Measurements from ENCODE around the gene ZC2HC1B. TPM values are rescaled to one million over a fixed set of nuclear protein-coding genes. Genes with fewer than 3 reads are reported as not detected.

The ZC2HC1B gene
- total and polyA plus RNA-seq, 12 donors = 0.28 TPM; not detected in 11

DNA sequence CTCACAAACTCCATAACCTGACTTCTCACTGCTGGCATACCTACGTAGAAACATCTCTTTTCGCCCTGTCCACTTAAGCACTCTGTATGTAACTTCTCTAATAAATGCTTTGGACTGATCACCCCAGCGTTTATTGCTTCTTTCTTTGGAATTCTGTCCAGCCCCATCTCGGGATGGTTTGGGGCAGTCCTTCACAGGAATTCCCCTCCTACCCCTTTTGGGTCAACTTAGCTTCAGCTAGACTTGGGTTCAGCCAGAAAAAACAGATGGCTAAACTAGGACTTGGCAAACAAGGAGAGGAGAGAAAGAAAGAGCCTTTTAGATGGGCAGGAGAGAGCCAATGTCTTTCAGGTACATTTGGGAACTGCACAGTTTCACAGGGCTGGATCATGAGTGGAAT lies 25.1 kb upstream of the ZC2HC1B start:
- no peaks in the 10 kb centered on the region for H3K27me3 ChIP-seq
- no peak for ATAC-seq
- intact Hi-C loops (cut with DNase I) = loop anchor here in 1 of 10 donors (5.0 kb wide), 1 partner anchor 167 kb away; no protein-coding TSS in a partner anchor
- H3K9me3 ChIP-seq = no peaks in the 10 kb centered on the region
- TF ChIP-seq, protein P1, sequence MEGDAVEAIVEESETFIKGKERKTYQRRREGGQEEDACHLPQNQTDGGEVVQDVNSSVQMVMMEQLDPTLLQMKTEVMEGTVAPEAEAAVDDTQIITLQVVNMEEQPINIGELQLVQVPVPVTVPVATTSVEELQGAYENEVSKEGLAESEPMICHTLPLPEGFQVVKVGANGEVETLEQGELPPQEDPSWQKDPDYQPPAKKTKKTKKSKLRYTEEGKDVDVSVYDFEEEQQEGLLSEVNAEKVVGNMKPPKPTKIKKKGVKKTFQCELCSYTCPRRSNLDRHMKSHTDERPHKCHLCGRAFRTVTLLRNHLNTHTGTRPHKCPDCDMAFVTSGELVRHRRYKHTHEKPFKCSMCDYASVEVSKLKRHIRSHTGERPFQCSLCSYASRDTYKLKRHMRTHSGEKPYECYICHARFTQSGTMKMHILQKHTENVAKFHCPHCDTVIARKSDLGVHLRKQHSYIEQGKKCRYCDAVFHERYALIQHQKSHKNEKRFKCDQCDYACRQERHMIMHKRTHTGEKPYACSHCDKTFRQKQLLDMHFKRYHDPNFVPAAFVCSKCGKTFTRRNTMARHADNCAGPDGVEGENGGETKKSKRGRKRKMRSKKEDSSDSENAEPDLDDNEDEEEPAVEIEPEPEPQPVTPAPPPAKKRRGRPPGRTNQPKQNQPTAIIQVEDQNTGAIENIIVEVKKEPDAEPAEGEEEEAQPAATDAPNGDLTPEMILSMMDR (IDR thresholded peaks at IDR 0.05) = no peak
- 78 to 85% methylated on average over 4 of the region's 4 CpGs for WGBS, 2 donors
- no peak for DNase-seq
- no peak overlapping the region for H3K4me3 ChIP-seq
- peaks cover 0 to 13% (median 8%) of the 10 kb centered on the region in 9 donors for H3K4me1 ChIP-seq
- no peak overlapping the region for H3K27ac ChIP-seq
- no peaks in the 10 kb centered on the region for H3K36me3 ChIP-seq

DNA sequence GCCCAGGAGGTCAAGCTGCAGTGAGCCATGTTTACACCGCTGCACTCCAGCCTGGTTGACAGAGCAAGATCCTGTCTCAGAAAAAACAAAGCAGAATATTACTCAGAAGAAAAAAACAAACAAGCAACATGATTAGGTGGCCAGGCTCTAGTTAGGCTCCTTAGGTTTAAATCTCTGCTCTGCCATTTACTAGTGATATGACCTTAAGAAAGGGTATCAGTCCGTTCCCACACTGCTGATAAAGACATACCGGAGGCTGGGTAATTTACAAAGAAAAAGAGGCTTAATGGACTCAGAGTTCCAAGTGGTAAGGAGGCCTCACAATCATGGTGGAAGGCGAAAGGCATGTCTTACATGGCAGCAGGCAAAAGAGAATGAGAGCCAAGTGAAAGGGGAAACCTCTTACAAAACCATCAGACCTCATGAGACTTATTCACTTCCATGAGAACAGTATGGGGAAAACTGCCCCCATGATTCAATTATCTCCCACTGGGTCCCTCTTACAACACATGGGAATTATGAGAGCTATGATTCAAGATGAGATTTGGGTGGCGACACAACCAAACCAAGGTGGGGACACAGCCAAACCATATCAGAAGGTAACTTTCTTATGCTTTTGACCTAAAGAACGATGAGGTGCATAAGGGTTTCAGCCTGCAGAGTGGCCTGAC lies 23.5 kb upstream of the ZC2HC1B start:
- Histone ChIP-seq H3K4me3 (no peak overlapping the region), H3K36me3 (peaks cover 0 to 14% (median 9%) of the 10 kb centered on the region in 9 donors), H3K27me3 (no peaks in the 10 kb centered on the region), H3K9me3 (no peaks in the 10 kb centered on the region), H3K27ac (no peak overlapping the region), H3K4me1 (peaks cover 0 to 19% (median 13%) of the 10 kb centered on the region in 9 donors)
- 92 to 94% methylated on average over 6 of the region's 6 CpGs for WGBS, 2 donors
- ATAC-seq (no peak), DNase-seq (no peak)
- intact Hi-C loops (cut with DNase I) = loop anchor here in 8 of 10 donors (5.0 to 10.0 kb wide), 9 partner anchors 93 to 266 kb away; partner anchors contain the start of genes PHACTR2 (in 2 of the 8) and PLAGL1 (in 1 of the 8)
- TF ChIP-seq, protein P1 (IDR thresholded peaks at IDR 0.05) = no peak

DNA sequence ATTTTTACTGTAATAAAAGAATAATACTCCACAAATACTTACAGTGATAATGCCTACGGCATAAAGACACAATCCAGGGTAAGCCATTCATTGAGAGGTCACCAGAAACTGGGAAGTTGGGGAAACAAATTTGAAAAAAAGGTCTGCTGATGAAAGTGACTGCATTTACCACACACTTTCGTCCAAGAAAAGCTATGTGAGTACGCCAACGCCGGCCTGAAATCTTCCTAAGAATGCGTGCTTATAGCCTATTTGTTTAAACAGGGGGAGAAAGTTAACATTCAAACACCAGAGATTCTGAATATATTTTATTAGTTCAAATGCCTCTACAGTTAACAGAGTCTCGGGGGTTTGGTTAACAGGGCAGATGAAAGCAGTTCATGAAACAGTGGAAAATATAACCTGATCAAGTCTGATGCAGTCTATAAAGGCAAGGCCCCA lies 21.8 kb upstream of the ZC2HC1B start:
- no peak for DNase-seq
- peak overlapping the region; percentile 7 to 98 (median 92) for H3K27ac ChIP-seq
- peak overlapping the region; percentile 56 to 94 (median 78) for H3K4me3 ChIP-seq
- peaks cover 0 to 19% (median 13%) of the 10 kb centered on the region in 9 donors for H3K4me1 ChIP-seq
- peaks cover 0 to 32% (median 23%) of the 10 kb centered on the region in 9 donors for H3K36me3 ChIP-seq
- H3K9me3 ChIP-seq = no peaks in the 10 kb centered on the region
- 36% methylated on average over 7 of the region's 7 CpGs for WGBS, 2 donors
- H3K27me3 ChIP-seq = no peaks in the 10 kb centered on the region
- TF ChIP-seq, protein P1 (IDR thresholded peaks at IDR 0.05) = no peak
- peak in 5 of 8 donors; percentile 46 to 68 (median 58) for ATAC-seq
- intact Hi-C loops (cut with DNase I) = loop anchor here in 8 of 10 donors (2.0 to 10.0 kb wide), 10 partner anchors 95 to 268 kb away; partner anchors contain the start of genes PHACTR2 (in 3 of the 8) and PLAGL1 (in 1 of the 8)

DNA sequence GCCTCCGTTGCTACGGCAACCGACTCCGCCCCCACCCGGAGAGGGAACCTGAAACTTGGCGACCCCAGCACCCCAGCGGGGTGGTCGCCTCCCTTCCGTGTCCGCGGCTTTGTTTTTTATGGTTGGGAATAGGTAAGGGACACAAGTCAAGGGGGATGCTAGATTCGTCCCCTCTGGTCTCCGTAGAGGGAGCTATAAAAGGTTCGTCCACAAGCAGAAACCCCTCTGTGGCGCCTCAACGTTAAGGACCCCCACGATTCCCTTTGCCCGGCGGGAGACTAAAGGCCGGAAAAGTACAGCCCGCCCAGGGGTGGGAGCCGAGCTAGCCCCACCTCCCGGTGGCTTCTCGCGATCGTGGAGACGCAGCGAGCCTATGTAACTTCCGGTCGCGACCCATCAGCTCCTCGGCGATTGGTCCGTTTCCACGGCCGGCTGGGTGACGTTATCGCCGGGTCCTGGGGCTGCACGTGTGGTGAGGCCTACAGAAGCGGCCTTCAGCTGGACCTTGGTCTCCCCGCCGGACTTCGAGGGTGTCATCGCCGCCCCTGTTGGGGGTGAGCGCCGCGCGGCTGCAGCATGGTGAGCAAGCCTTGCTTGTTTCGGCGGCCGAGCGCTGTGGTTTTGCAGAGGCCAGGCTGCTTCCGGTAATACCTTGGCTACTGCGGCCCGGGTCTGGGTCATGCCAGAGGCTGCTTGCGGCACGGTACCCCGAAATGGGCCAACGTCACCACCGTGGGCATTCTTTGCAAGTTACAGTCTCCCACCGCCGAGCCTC lies 21.2 kb upstream of the ZC2HC1B start, which contains the start of gene LTV1:
LTV1 (plus strand) TSS at position 437 of the 775 bp plus-strand sequence; CDS start at position 577, 140 bp downstream.
- WGBS, 2 donors = 1% methylated on average over 62 to 64 of the region's 64 CpGs
- Histone ChIP-seq H3K9me3 (no peaks in the 10 kb centered on the region), H3K4me3 (peak within 1 kb of the TSS; percentile 56 to 94 (median 78)), H3K27me3 (no peaks in the 10 kb centered on the region), H3K36me3 (peaks cover 0 to 38% (median 27%) of the 10 kb centered on the region in 9 donors), H3K27ac (peak within 1 kb of the TSS; percentile 7 to 98 (median 92)), H3K4me1 (peaks cover 0 to 19% (median 13%) of the 10 kb centered on the region in 9 donors)
- ATAC-seq = peak; percentile 99 to 100 (median 100)
- intact Hi-C loops (cut with DNase I) = loop anchor here in 8 of 10 donors (1.0 to 10.0 kb wide), 11 partner anchors 96 to 268 kb away; partner anchors contain the start of genes PHACTR2 (in 3 of the 8) and PLAGL1 (in 1 of the 8)
- TF ChIP-seq, protein P1 (IDR thresholded peaks at IDR 0.05) = peak in 4 of 9 donors; percentile 9 to 24 (median 19)
- DNase-seq = peak; percentile 96 to 97
